GM20431 (cell line): ENCODE results near the gene LDLRAD2.
"Not testable (repeated sequence)": the region's sequence is repeated elsewhere in the genome, so short reads cannot be mapped to it uniquely, and the experiment has no call there.

Source experiments
- in situ Hi-C: fragments of 300-500 bp; cut with MseI, MboI; formaldehyde crosslinking; loops from one replicate; pipeline ENCODE4 v1.15.0; 2020; ENCODE audit warnings: low sequenced_read_pairs; ENCODE audit not compliant: unreplicated experiment

Gene LDLRAD2

DNA sequence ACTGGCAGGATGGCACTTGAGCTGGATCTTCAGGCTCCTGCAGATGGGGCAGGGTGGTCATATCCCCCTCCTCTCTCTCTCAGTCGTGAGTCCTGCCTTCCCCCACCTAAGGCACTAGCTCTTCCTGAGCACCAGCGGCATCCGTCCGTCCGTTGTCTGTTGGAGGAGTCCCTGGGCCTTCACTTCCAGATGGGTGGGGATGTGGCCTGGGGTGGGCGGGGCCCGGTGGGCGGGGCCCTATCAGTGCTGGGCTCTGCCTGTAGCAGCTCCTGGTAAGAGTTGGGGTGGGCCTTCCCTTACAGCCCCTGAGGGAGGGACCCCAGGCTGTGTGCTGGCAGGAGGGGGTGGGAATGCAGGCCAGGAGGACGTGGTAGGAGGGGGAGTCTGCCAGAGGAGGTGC lies 10.3 kb downstream of the LDLRAD2 start:
- in situ Hi-C loops: no loop called here

DNA sequence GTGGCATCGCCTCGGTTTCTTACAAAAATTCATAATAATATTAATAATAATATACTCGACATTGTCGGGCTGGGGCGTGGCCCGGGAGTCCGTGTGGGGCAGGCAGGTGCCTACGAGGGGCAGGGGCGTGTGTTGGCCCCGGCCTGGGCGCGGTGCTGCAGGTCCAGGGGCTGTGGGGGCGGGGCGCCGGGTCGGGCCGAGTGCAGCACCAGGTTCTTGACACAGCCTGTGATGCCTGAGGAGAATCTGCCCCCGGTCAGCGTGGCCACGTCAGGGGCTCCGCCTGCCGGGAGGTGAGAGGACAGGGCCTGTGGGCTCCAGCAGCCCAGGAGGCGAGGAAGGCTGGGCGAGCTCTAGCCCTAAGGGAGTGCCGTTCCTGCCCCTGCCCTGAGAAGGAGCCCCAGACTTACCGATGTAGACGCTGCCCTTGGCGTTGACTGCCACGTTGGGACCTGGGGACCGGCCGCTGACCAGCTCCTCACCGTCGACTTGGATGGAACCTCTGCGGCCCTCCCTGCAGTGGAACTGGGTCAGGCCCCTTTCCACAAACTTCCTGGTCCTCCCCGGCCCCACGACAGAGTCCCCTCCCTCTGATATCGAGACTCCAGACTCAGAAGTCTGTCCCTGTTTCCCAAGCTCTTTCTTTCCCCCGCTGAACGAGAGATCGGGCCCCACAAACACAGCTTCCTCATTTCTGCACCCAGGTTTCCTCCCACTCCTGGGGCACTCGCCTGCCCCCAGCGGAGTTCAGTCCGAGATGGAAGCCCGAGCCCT lies 11.3 kb downstream of the LDLRAD2 start:
- in situ Hi-C loops: no loop called here

DNA sequence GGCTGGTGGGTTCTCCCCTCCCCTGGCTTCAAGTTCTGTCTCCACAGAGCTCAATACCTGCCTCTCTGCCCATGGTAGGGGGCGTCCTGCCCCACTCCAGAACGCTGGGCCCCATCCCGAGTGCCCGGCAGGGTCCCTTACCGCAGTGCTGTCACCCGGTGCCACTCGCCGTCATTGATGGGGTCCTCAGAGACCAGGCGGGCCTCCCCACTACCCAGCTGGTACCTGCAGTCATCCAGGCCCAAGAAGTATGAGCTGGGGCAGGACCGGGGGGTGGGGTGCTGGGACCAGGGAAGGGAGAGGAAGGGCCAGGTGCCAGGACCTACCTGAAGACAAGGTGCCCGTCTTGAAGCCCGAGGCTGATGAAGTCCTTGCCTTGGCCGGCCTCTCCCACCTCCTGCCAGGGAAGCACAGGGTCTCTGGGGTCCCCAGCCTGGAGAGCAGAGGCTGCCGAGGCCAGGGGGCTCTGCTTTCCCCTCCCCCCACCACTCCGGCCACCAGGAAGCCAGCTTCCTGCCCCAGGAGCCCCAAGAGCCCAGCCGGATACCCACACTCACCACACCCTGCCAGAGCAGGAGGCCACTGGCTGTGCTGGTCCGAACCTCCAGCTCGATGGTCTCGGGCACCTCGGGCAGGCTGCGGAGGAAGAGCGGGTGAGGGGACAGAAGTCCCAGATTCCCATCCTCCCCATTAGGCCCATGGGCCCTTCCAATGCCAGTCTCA lies 12.1 kb downstream of the LDLRAD2 start:
- in situ Hi-C loops: no loop called here

DNA sequence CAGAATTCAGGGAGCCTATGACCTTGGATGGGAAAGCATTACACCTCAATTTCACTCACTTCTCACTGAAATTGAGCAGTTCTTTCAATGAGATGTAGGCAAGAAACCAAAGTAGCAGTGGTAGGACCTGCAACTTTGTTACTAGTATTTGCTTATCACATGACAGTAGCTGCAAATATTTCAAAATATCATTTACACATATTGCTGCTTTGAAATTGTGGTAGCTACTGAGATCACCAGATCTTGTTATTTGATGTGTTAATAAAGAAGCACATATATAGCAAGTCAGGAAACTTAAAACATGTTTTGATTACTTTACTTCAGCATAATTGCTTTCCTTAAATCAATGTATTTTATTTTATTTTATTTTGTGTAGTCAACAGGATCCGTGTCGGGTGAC lies 12.9 kb downstream of the LDLRAD2 start:
- in situ Hi-C loops: no loop called here

DNA sequence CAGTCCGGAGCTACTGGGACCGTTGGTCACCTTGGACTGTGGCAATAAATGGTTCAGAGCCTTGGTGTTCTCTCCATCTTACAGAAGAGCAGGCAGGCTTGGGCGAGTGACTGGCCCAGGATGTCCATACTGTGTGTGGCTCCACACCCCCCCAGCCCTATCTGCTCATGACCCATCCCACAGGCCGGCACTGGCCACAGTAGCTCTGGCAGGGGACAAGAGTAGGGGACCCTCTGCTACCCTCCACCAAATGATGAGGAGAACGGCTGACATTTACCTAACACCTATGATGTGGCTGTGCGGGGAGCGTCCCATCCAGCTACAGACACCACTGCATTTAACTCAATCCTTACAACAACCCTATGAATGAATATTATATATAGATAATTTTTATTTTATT lies 13.3 kb downstream of the LDLRAD2 start:
- in situ Hi-C loops: no loop called here

DNA sequence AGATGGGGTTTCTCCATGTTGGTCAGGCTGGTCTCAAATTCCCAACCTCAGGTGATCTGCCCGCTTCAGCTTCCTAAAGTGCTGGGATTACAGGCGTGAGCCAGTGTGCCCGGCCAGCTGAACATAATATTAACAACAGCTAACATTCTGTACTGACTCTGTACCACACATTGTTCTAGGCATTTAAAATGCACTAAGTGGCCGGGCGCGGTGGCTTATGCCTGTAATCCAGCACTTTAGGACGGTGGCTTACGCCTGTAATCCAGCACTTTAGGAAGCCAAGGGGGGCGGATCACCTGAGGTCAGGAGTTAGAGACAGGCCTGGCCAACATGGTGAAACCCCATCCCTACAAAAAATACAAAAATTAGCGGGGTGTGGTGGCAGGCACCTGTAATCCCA lies 14.6 kb downstream of the LDLRAD2 start:
- in situ Hi-C loops: not testable (repeated sequence)

DNA sequence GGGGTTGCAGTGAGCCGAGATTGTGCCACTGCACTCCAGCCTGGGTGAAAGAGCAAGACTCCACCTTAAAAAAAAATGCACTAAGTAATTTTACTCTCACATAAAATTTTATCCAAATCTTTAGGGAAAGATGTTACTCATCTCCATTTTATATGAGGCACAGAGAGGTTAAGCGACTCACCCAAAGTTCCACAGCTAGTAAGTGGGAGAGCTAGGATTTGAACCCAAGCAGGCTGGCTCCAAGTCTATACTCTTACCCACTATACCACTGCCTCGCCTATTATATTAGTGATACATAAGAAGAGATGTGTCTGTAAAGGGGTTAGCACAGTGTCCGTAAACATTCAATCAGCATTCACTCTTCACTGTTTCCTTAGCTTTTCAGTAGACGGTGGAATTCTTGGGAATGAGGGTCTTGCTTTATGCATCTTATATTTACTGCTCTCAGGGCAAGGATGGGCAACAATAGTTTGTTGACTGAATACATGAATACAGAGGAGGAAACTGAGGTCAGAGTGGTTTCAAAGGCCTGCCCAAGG lies 15.1 kb downstream of the LDLRAD2 start:
- in situ Hi-C loops: no loop called here

DNA sequence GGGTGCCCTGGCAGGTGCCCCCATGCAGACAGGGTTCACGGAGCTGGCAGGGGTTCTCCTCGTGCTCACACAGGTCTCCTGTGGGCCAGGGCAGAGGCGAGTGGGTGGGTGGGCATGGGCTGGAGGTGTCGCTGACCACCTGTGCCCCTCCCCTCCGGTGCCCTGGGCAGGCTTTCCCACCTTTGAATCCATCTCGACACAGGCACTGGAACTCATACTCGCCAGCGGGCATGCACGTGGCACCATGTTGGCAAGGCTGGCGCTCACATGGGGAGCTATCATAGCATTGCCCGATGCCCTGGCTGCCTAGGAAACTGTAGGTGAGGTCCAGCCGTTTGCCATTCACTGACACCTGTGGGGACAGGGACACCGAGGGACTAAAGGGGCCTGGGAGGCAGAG lies 16.0 kb downstream of the LDLRAD2 start:
- in situ Hi-C loops: no loop called here

DNA sequence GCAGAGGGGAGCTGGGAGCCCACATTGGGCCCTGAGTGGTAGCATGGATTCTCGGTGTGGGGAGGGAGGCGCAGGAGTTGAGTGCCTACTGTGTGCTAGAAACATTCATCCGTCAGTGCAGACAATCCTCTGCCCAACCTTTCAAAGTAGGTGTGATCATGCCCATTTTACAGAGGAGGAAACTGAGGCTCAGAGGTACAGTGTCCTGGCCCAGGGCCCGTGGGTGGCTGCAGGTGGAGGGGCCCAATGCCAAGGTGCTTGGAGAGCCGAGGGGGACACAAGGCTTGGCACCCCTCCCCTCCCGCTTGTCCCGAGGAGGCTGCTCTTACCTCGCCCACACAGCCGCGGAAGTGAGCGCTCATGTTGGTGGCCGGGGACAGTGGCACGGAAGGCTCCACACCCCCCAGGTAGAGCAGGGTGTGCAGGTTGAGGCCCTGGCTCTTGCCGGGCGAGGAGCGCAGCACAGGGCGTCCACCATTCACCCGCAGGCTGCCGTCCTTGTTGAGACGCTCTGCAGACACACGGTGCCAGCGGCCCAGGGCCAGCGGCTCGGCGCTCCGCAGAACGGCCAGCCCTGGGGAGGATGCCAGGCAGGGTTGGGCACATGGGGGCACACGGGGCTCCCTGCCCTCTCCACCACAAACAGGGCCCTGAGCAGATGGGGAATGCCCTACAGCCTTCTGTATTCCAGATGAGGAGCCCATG lies 16.6 kb downstream of the LDLRAD2 start:
- in situ Hi-C loops: no loop called here

DNA sequence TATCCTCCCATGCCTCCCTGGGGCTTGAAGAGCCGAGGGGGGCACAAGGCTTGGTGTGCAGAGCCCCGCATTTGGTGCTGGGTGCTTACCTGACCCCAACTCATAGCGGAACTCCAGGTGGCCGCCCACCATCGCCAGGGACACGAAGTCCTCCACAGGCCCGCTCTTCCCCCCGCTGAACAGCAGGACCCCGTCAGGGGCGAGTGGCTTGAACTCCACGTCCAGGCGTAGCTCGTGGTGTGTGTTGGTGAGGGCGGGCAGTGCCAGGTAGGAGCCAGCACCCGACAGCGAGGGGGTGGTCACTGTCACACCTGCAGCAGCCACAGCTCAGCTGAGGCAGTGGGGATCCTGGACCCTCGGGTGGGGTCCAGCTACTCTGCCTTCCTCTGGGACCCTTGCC lies 17.2 kb downstream of the LDLRAD2 start:
- in situ Hi-C loops: no loop called here

DNA sequence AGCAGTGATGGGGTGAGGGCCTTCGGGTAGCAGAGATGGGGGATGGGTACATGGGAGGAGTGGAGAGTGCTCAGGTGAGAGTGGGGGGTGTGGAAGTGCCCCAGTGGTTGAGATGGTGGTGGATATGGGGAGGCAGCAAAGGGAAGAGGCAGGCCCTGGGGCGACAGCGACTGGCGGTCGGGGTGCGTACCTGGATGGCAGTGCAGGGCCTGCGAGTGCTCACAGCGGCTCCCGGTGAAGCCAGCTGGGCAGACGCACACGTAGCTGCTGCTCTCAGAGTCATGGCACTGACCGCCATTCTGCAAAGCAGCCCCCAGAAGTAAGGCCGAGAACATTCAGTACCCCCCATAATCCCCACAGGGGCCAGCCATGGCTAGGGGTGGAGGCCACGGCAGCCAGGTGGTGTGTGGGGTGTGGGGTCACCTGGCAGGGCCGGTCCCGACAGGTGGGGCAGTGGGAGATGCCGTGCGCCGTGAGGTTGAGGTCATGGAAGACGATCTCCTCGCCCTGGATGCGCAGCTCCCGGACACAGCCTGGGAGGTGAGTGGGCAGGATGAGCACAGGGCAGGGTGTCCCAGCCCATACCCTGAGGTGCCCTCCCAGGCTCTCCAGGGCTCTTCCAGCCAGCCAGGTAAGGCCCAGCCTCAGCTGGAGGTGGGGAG lies 18.9 kb downstream of the LDLRAD2 start:
- in situ Hi-C loops: no loop called here

DNA sequence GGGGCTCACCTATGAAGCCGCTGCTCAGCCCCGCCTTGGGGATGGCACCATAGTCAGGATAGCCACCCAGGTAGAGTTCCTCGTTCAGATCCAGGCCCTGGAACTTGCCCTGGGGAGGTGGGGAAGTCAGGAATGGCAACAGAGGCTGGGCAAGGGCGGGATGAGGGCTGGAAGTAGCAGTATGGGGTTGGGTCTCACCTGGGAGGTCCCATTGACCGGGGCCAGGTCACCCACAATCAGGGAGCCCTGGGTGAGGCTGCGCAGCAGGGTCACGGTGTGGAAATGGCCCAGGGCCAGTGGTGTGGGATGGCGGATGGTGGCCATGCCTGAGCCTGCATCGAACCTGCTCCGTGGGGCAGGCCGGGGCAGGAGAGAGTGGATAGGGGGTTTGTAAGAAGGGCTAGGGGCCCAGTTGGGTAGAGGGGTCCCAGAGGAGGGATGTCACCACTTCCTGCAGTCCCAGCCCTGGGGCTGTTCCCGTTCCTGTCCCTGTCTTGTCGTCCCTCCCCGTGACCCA lies 19.4 kb downstream of the LDLRAD2 start:
- in situ Hi-C loops: no loop called here

DNA sequence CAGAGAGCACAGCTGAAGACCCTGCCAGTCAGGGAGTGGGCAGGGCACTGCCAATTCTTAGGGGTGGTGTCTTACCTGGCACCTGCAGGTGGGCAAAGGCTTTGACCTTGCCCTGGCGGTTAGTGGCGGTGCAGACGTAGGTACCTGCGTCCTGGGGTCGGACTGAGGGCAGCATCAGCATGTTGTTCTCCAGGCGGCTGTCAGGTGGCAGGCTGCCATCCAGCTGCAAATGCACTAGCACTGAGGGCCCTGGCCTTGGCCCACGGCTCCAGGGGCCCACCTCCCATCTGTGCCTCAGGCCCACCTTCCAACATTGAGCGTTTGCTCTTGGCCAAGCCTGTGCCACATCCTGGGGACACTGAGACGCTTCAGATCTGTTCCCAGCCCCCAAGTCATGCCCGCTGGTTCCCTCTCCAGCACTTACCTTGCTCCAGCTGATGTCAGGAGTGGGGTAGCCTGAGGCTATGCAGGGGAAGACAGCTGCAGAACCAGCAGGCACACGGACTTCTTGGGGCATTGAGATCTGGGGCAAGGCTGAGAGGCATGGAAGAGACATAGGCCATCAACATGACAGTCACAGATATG lies 21.4 kb downstream of the LDLRAD2 start:
- in situ Hi-C loops: no loop called here

DNA sequence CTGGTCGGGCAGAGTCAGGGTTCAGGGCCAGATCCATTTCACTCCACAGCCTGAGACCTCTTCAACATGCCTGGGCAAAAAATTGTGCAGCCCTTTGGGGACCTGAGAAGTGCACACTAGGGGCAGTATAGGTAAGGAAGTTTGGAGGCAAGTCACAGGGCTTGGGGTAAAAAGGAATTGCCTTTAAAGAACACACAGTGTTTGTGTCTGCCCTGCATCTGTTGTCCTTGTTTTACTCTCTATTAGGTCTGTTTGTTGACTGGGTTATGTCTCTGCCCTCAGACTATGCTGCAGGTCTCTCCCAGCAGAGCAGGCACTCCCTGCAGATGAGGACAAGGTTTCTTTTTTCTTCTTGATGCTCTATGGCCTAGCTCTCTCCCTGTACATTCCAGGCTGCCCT lies 22.0 kb downstream of the LDLRAD2 start:
- in situ Hi-C loops: no loop called here

DNA sequence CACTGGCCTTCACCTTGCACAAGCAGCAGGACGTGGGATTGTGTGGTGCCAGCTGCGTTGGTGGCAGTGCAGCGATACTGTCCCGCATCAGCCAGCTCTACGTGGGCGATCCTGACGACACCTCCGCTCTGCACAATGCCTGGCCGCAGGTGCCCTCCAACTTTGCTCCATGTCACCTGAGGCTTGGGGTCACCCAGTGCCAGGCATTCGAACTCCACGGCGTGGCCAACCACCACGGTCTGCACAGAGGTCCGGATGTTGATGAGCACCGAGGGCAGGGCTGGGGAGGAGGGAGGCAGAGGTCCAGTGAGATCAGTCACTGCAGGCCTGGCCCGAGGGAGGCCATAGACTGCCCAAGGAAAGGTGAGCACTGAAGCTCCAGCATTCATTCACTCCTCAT lies 22.6 kb downstream of the LDLRAD2 start:
- in situ Hi-C loops: no loop called here

DNA sequence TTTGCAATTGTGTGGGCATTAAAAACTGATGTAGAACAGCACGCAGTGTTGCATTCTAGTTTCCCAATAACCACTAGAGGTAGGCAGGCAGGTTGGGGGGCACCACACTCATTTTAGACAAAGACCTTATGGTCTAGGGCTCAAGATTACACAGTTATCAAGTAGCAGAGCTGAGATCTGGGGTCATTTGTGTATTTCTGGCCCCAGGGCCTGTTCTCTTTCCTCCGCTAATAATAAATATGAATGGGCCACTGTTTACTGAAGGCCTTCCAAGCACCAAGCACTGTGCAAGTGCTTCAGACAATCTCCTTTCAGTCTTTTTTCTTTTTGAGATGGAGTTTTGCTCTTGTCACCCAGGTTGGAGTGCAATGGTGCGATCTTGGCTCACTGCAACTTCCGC lies 23.9 kb downstream of the LDLRAD2 start:
- in situ Hi-C loops: no loop called here

DNA sequence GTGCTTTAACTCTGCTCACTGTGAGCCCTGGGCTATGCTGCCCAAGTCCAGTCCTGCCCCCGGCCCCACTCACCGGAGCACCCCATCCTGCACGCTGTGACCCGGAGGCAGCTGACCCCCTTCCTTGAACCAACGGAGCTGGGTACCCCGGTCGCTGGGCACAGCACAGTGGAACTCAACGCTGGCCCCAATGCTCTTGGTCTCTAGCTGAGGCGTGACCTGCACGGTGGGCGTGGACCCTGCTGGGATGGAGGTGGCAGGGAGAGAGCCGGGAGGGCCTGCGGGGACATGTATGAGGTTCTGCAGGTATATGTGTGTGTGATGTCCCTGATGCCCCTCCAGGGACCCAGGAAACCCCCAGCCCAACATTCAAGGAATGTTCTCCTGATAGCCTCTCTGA lies 24.7 kb downstream of the LDLRAD2 start:
- in situ Hi-C loops: no loop called here

DNA sequence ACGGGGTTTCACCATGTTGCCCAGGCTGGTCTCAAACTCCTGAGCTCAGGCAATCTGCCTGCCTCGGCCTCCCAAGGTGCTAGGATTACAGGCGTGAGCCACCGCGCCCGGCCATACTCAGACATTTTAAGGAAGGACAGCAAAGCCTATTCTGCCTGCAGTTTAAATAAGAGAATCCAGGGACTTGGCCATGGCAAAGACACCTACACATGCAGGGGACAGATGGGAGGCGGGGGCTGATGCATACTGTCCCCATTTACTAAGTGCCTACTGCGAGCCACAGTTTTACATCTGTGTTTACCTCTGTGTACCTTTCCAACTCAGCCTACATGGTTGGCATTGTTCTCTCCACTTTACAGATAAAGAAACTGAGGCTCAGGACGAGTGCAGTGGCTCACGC lies 25.4 kb downstream of the LDLRAD2 start:
- in situ Hi-C loops: no loop called here

DNA sequence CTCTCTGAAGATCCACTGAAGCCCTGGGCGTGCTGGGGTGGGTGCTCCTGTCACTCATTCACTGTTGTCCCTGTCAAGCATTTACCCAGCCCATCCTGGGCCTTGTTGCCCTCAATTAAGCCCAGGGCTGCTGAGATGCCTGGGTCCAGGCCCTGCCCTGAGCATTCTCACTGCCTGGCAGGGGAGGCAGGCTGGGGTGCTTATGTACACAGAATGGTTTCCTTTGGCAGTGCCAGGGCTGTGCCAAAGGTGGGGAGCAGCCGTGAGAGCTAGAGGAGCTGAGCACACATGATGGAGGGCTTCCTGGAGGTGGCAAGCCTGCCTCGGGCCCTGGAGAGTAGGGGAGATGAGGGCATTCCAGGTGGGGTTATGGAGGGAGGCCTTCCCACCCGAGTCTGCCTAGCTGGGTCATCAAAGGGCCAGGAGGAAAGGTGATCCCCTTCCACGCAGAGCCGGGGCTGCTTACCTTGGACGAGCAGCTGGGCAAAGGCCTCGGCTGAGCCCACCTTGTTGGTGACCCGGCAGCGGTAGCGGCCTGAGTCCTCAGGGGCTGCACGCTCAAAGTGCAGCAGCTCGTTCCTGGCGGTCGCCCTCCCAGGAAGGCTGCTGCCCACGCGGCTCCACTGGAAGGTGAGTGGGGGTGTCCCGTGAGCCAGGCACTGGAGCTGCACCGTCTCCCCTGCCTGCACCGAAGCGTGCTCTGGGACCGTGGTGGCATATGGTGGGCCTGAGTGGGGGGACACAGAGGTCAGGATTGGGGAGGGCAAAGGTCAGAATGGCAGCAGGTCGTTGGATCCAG lies 26.5 kb downstream of the LDLRAD2 start:
- in situ Hi-C loops: no loop called here
